Measurements from ENCODE around the gene BHLHA15.
"Not testable (repeated sequence)": the region's sequence is repeated elsewhere in the genome, so short reads cannot be mapped to it uniquely, and the experiment has no call there.

The BHLHA15 gene

DNA sequence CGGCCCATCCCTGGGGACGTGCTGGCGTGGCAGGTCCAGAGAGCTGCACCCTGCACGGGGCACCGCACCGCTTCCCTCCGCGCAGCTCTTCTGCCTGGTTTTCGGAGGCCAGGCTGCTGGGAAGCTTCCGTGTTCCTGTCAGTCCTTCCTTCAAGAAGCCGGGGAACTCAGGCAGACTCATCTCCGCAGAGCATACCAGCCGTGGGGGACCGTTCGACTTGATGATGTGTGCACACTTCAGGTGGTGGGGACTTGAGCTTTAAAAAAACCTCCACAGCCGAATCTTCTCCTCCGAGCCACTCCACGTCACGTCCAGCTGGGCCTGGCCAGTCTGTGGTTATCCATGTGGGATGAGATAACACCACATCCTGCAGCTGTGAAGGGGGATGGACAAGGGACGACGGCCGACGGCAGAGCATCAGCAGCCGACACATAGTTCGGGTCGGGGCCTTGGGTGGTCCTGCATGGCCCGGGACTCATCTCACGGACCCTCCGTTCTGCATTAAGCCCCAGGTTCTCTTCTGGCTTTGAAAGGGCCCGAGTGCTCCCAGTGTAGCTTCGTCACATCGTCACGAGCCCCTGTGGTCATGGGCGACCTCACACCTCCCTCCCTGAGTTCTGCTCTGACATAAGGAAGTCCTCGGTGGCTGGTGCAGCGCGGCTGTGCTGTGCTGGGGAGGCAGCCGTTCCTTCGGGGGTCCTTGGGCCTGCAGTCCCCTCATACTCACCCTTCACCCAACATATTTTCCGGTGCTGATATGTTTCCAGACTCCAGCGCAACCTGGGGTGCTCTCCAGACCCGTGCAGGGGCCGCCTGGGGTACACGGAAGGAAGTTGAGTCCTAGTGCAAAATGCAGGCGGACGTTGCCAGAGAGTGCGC is 4.5 kb upstream of the BHLHA15 start:
- no peak for DNase-seq

DNA sequence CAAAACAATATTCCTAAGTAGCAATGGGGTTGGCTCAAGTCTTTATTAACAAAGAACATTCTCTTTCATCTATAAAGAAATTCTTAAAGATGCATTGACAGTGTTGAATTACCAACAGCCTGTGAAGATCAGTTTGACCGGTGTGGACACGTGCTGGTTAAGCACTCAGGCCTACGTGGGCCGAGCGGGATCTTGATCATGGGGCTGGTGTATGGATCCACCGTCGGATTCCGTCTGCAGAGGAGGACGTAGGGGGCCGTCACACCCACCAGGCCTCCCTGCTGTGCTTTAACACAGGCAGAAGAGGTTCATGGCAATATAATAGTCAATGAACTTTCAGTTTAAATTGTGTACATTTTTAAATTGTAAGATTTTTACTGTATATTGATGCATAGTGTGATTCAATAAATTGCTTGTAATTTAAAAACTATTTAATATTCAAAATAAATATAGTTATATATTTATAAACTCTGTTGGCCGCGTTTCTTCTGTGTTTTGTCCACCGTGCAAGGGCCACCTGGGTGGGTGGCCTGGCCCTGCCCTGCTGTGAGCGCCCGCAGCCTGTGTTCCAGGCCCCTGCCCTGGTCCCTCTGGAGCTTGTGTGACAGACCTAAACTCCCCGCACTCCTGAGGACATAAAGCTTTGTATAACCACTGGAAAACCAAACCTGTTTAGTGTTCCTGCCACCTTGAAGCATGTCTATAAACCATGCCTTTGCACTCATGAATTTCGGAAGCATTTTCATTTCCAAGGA is 1.9 kb upstream of the BHLHA15 start:
- DNase-seq, result no peak

- peak in 14 of 58 donors; percentile 11 to 59 (median 24) for DNase-seq
These were observed 572 bp upstream of the BHLHA15 start for GRCh38 chr7:98210513-98211220.

DNA sequence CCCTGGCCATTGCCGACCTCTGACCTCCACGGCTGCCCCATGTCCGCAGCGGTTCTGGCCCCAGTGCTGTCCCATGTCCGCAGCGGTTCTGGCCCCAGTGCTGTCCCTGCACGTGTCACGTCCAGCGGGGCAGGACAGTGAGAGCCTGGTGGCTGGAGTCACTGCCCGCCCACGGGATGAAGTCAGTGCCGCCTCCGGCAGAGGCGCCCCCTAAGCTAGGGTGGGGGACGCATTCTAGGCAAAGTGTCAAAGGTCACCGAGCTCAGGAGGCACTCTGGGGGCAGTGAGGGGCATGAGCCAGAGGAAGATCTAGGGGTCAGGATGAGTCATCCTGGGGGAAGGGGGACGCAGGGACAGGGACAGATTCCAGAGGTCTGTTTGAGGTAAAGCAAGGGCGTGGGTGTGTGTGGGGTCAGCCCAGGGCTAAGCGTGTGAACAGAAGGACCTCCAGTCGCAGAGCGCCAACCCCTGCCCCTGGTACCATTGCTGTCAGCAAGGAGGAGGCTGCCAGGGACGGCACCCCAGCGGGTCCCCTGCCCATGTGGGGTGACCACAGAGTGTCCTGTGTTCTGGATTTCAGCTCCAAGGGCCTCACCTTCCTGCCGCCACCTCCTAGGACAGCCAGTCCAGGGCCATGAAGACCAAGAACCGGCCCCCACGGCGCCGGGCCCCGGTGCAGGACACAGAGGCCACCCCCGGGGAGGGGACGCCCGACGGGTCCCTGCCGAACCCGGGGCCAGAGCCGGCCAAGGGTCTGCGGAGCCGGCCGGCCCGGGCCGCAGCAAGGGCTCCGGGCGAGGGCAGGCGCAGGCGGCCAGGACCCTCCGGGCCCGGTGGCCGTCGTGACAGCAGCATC is 665 bp downstream of the BHLHA15 start:
- peak in 1 of 58 donors; percentile 48 for DNase-seq

DNA sequence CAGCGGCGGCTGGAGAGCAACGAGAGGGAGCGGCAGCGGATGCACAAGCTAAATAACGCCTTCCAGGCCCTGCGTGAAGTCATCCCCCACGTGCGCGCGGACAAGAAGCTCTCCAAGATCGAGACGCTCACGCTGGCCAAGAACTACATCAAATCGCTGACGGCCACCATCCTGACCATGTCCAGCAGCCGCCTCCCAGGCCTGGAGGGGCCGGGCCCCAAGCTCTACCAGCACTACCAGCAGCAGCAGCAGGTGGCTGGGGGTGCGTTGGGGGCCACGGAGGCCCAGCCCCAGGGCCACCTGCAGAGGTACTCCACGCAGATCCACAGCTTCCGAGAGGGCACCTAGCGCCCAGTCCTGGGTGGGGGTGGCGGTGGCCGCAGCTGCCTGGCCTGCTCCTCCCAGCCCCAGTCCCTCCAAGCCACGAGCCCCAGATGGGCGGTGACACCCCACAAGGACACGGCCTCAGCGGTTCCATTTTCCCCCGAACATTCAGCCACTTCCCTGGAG is 1.3 kb downstream of the BHLHA15 start:
- no peak for DNase-seq

- no peak for DNase-seq
These were observed 2.2 kb downstream of the BHLHA15 start for GRCh38 chr7:98213296-98213887.

GRCh38 chr7:98213888-98214810 is 2.9 kb downstream of the BHLHA15 start:
- DNase-seq, result no peak

GRCh38 chr7:98214811-98215321 is 3.6 kb downstream of the BHLHA15 start:
- no peak for DNase-seq

DNA sequence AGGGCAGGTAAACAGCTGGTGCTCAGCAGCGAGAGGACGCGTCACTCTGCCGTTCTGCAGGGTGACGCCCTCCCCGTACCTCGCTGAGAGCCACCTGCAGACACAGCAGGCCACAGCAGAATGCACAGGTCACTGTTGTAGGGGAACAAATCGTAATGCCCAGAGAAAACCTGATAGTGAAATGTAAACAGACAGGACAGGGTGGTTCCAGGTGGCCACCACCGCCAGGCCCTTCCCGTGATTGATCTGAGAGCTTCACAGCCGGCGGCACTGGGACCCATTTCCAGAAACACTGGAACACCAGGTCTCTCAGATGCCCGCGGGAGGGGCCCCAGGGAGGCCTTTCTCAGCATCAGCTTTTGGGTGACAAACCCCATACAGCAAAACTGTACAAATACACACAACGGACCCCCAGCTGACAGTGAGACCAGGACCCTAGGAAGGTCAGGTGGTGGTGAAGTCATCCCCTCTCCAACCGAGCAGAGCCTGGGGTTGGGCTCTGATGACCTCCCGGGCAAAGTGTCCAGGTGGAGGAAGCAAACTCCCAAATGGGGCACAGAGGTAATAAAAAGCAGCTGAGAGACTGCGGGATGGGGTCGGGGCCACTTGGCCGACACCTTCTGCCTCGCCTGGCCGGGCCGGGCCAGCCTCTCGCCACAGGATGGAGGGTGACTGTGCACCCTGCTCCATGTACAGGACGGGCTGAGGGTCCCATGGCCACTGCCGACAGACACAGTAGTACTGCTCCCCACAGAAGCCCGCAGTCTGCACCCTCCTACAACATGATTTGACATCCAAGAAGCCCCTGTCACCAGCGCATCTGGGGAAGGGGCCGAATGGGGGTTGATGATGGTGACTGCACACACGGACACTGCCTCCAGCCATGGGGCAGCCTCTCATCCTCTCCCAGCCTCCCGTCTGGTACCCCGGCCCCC is 4.6 kb downstream of the BHLHA15 start:
- no peak for DNase-seq

GRCh38 chr7:98216941-98217622 is 5.8 kb downstream of the BHLHA15 start:
- no peak for DNase-seq

DNA sequence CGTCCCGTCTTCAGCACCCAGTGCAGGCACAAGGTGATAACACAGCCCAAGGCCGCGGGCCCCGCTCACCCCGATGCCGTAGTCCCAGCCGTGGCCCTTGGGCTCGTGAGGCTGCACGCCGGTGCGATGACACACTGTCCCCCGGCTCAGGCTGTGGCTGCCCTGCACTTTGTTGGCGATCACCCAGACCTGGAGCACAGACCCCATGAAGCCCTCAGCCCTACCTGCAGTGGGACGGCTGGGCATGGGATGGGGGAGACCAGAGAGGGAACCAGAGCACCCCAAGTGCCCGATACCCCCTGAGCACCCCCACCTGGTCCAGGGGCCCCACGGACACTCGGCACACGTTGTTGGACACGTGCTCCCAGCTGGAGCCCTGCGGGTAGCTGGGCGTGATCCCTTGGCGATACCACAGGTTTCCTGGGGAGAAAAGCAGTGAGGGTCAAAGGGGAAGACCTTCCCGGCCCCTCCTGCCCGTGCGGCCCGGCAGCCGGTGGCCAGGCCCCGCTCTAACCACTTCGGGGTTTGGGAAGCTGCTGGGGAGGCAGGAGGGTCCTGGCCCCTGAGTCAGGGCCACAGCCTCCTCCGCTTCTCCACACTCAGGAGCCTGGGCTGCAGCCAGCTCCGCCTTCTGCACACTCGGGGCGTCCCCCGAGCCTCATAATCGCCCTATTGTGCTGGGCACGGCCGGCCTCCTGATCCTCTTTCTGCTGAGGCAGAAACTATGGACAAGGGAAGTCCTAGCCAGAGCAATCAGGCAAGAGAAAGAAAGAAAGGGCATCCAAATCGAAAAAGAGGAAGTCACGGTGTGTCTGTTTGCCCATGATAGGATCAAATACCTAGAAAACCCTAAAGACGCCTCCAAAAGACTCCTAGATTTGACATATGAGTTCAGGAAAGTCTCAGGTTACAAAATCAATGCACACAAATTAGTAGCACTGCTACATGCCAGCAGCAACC is 6.7 kb downstream of the BHLHA15 start:
- peak in 50 of 58 donors; percentile 11 to 85 (median 58) for DNase-seq

DNA sequence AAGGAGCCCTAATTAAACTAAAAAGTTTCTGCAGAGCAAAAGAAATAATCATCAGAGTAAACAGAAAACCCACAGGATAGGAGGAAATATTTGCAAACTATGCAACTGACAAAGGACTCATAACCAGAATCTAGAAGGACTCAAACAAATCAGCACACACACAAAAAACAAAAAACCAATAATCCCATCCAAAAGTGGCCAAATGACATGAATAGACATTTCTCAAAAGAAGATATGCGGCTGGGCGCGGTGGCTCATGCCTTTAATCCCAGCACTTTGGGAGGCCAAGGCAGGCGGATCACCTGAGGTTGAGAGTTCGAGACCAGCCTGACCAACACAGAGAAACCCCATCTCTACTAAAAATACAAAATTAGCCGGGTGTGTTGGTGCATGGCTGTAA is 8.1 kb downstream of the BHLHA15 start:
- DNase-seq, result not testable (repeated sequence)

GRCh38 chr7:98221611-98222532 is 10.6 kb downstream of the BHLHA15 start:
- no peak for DNase-seq

GRCh38 chr7:98222533-98223195 is 11.4 kb downstream of the BHLHA15 start:
- no peak for DNase-seq
